ENCODE results near the gene TBC1D16. TPM values are rescaled to one million over a fixed set of nuclear protein-coding genes. Genes with fewer than 3 reads are reported as not detected.

Gene TBC1D16
- total RNA-seq, 6 experiments from 2014 or later: 5.8 to 21.0 (median 14.4) TPM

GRCh38 chr17:79985943-79986391, 49.7 kb downstream of the TBC1D16 start:
- 87% methylated on average over 7 of the region's 15 CpGs for WGBS (ENCODE audit: insufficient coverage, low coverage, low lambda C conversion rate, missing lambda C conversion rate)
- H3K27me3 ChIP-seq: no peaks in the 10 kb centered on the region
- H3K4me1 ChIP-seq: peaks cover 2 to 46% (median 22%) of the 10 kb centered on the region in 4 donors
- DNase-seq (peak in 2 of 3 donors; percentile 13 to 31), ATAC-seq (no peak)
- no peaks in the 10 kb centered on the region for H3K36me3 ChIP-seq
- intact Hi-C loops (cut with DNase I): loop anchor here (10.0 kb wide), 3 partner anchors 61 to 181 kb away; no protein-coding TSS in a partner anchor
- H3K4me3 ChIP-seq: no peak overlapping the region
- H3K9me3 ChIP-seq: no peaks in the 10 kb centered on the region
- no peak overlapping the region for H3K27ac ChIP-seq
- TF ChIP-seq POLR2A (IDR thresholded peaks at IDR 0.05): no peak
- no peak for TF ChIP-seq CTCF (IDR thresholded peaks at IDR 0.05)

- Histone ChIP-seq H3K9me3 (no peaks in the 10 kb centered on the region), H3K27ac (no peak overlapping the region), H3K36me3 (no peaks in the 10 kb centered on the region), H3K4me3 (no peak overlapping the region), H3K4me1 (peaks cover 2 to 41% (median 20%) of the 10 kb centered on the region in 4 donors), H3K27me3 (no peaks in the 10 kb centered on the region)
- no peak for ATAC-seq
- TF ChIP-seq POLR2A (IDR thresholded peaks at IDR 0.05): no peak
- no peak for TF ChIP-seq CTCF (IDR thresholded peaks at IDR 0.05)
- peak in 2 of 3 donors; percentile 15 to 52 for DNase-seq
- 89% methylated on average over 13 of the region's 17 CpGs for WGBS (ENCODE audit: insufficient coverage, low coverage, low lambda C conversion rate, missing lambda C conversion rate)
- intact Hi-C loops (cut with DNase I): loop anchor here (10.0 kb wide), 3 partner anchors 61 to 181 kb away; no protein-coding TSS in a partner anchor
These were observed 50.2 kb downstream of the TBC1D16 start for GRCh38 chr17:79985361-79985942.

- Histone ChIP-seq H3K36me3 (no peaks in the 10 kb centered on the region), H3K4me3 (no peak overlapping the region), H3K4me1 (peaks cover 2 to 35% (median 17%) of the 10 kb centered on the region in 4 donors), H3K27ac (no peak overlapping the region), H3K27me3 (no peaks in the 10 kb centered on the region), H3K9me3 (no peaks in the 10 kb centered on the region)
- DNase-seq: peak in 2 of 3 donors; percentile 10 to 47
- 0% methylated on average over 1 of the region's 10 CpGs for WGBS (ENCODE audit: insufficient coverage, low coverage, low lambda C conversion rate, missing lambda C conversion rate)
- TF ChIP-seq POLR2A (IDR thresholded peaks at IDR 0.05) (no peak), CTCF (IDR thresholded peaks at IDR 0.05) (no peak)
- intact Hi-C loops (cut with DNase I): loop anchor here (10.0 kb wide), 3 partner anchors 60 to 180 kb away; no protein-coding TSS in a partner anchor
- ATAC-seq: no peak
These were observed 50.8 kb downstream of the TBC1D16 start for GRCh38 chr17:79984877-79985276.

GRCh38 chr17:79984045-79984840, 51.4 kb downstream of the TBC1D16 start:
- Histone ChIP-seq H3K4me3 (no peak overlapping the region), H3K27me3 (no peaks in the 10 kb centered on the region), H3K36me3 (no peaks in the 10 kb centered on the region), H3K27ac (no peak overlapping the region), H3K4me1 (peaks cover 2 to 29% (median 13%) of the 10 kb centered on the region in 4 donors), H3K9me3 (no peaks in the 10 kb centered on the region)
- TF ChIP-seq CTCF (IDR thresholded peaks at IDR 0.05) (no peak), POLR2A (IDR thresholded peaks at IDR 0.05) (no peak)
- ATAC-seq (no peak), DNase-seq (peak in 2 of 3 donors; percentile 0 to 18)
- 90% methylated on average over 5 of the region's 5 CpGs for WGBS (ENCODE audit: insufficient coverage, low coverage, low lambda C conversion rate, missing lambda C conversion rate)
- intact Hi-C loops (cut with DNase I): loop anchor here (10.0 kb wide), 3 partner anchors 59 to 179 kb away; no protein-coding TSS in a partner anchor

Measured in right lobe of liver (tissue), 6 donors.